Activated naive CD4-positive, alpha-beta T cell treated with anti-CD3 and anti-CD28 coated beads for 36 hours (primary cell): ENCODE data around the gene EXT2. TPM values are rescaled to one million over a fixed set of nuclear protein-coding genes. Genes with fewer than 3 reads are reported as not detected.

Experiments
- CTCF ChIA-PET: fragments of 350-600 bp; sonication (Branson Sonifier 250); formaldehyde crosslinking; loops from one replicate; lab custom pipeline; 2021; ENCODE audit warnings: antibody characterized with exemption; lab: Charles Lee
- DNase-seq: peaks from one replicate; pipeline ENCODE4 v3.0.0-alpha.2; 2020
- H3K27ac Mint-ChIP-seq: one replicate; pipeline ENCODE4 v1.8.0; 2021; ENCODE audit warnings: mild to moderate bottlenecking, mixed read lengths
- H3K27me3 Mint-ChIP-seq: one replicate; pipeline ENCODE4 v1.8.0; 2021; ENCODE audit warnings: low read depth, mixed read lengths
- H3K36me3 Mint-ChIP-seq: one replicate; pipeline ENCODE4 v1.8.0; 2021; ENCODE audit warnings: low read depth, mixed read lengths
- H3K4me1 Mint-ChIP-seq: one replicate; pipeline ENCODE4 v1.8.0; 2021; ENCODE audit warnings: low read depth, mixed read lengths
- H3K4me3 Mint-ChIP-seq: one replicate; pipeline ENCODE4 v1.8.0; 2021; ENCODE audit warnings: mild to moderate bottlenecking, moderate library complexity, mixed read lengths
- H3K9me3 Mint-ChIP-seq: one replicate; pipeline ENCODE4 v1.8.0; 2021; ENCODE audit warnings: mixed read lengths
- intact Hi-C: fragments of 100-400 bp; cut with micrococcal nuclease; formaldehyde crosslinking; loops from one replicate; pipeline ENCODE4 v1.15.1; 2023
- total RNA-seq, 2 experiments: library from RNA; stranded (reverse); gene quantifications; one replicate each; pipeline ENCODE4 v1.2.3, GENCODE V29; 2021

Gene EXT2
- total RNA-seq, 2 experiments from 2014 or later = 23.8 to 26.2 TPM

DNA sequence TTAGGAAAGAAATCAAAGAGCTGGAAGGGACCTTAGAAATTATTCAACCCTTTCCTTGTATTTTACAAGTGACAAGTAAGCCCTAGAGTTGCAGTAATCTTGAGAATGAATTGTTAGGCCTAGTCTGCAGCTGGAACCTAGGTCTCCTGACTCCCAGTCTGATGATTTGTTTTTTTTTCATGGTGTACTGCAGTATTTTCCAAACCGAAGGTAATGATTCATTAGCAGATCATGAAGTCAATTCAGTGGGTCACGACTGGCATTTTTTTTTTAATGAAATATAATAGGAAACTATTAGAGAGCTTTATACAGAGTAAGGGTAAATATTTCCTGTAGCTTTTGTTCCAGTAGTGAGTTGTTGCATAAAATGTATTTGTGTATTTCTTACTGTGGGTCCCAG is 42.8 kb downstream of the EXT2 start:
- intact Hi-C loops = no loop called here
- DNase-seq = no peak
- Mint-ChIP-seq H3K36me3 (peaks cover 14% of the 10 kb centered on the region), H3K27ac (no peak overlapping the region), H3K9me3 (no peaks in the 10 kb centered on the region), H3K27me3 (no peaks in the 10 kb centered on the region), H3K4me1 (no peaks in the 10 kb centered on the region), H3K4me3 (no peak overlapping the region)
- CTCF ChIA-PET = interaction anchor here (0.8 to 1.2 kb wide), 2 partner anchors 43 to 44 kb away, joined by 5 to 6 read pairs; no protein-coding TSS in a partner anchor

DNA sequence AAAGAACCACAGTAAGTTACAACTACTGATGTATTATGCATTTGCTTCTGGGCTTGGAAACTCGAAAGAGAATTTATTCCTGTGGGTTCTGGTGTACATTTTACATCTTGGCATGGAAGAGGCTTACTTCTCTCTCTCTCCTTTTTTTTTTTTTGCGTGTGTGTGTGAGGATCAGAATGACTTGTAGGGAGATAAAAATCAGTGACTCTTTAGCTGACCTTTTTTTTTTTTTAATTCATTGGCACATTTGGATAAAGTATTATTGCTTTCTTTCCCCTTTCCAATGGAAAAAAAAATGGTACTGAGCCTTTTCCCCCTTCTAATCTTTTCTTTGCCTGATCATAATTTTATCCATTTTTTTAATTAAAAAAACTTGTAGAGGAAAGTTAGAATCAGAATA is 43.5 kb downstream of the EXT2 start:
- Mint-ChIP-seq H3K9me3 (no peaks in the 10 kb centered on the region), H3K36me3 (peaks cover 18% of the 10 kb centered on the region), H3K27me3 (no peaks in the 10 kb centered on the region), H3K4me3 (no peak overlapping the region), H3K4me1 (no peaks in the 10 kb centered on the region), H3K27ac (no peak overlapping the region)
- intact Hi-C loops = no loop called here
- DNase-seq = no peak
- CTCF ChIA-PET = interaction anchor here (0.7 to 1.2 kb wide), 2 partner anchors 44 to 260 kb away, joined by 3 to 6 read pairs; no protein-coding TSS in a partner anchor

DNA sequence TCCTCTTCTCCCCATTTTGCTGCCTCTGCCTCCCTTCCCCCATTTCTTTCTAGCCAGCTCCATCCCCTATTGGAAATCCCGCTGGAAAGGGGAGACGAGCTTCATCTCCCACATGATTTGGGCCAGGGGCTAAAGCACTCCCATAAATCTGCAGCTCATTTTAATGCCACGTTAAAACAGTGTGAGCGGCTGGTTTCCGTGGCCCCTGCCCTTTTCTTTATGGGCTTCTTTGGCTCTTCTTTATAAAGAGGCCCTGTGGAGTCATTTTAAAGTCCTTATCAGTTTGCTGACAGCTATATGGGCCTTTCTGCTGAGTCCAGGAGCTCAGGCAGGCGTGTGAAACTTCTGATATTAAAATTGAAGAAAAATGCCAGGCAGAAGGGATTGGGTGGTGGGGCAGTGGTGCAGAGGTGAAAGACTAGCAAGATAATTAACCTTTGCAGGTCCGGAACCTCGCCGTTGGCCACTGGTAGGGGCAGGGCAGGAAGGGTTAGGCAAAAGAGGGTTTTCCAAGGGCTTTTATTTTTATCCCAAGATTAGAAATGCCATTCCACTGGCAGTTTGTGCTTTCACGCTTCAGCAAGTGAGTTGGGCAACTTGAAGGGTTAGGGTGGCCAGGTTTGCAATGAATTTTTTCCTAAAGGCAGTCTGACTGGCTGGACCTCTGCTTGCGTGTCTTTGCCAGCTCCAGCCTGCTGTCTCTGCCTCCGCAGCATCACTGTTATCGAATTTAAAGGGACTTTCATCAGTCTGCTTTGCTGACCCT is 44.3 kb downstream of the EXT2 start:
- H3K4me3 Mint-ChIP-seq = no peak overlapping the region
- CTCF ChIA-PET = interaction anchor here (0.7 to 1.1 kb wide), 2 partner anchors 20 to 259 kb away, joined by 3 read pairs; no protein-coding TSS in a partner anchor
- intact Hi-C loops = no loop called here

GRCh38 chr11:44140372-44140771 is 44.9 kb downstream of the EXT2 start:
- Mint-ChIP-seq H3K27me3 (no peaks in the 10 kb centered on the region), H3K27ac (no peak overlapping the region), H3K4me1 (no peaks in the 10 kb centered on the region), H3K36me3 (peaks cover 18% of the 10 kb centered on the region), H3K9me3 (no peaks in the 10 kb centered on the region), H3K4me3 (no peak overlapping the region)
- CTCF ChIA-PET = interaction anchor here (1.1 kb wide), 1 partner anchor 21 kb away, joined by 3 read pairs; no protein-coding TSS in a partner anchor
- no peak for DNase-seq
- intact Hi-C loops = no loop called here

More for the DNA sequence above, 44.3 kb downstream of the EXT2 start:
- Mint-ChIP-seq H3K27ac (no peak overlapping the region), H3K36me3 (peaks cover 15% of the 10 kb centered on the region), H3K27me3 (no peaks in the 10 kb centered on the region), H3K4me1 (no peaks in the 10 kb centered on the region), H3K9me3 (no peaks in the 10 kb centered on the region)
- DNase-seq = no peak

DNA sequence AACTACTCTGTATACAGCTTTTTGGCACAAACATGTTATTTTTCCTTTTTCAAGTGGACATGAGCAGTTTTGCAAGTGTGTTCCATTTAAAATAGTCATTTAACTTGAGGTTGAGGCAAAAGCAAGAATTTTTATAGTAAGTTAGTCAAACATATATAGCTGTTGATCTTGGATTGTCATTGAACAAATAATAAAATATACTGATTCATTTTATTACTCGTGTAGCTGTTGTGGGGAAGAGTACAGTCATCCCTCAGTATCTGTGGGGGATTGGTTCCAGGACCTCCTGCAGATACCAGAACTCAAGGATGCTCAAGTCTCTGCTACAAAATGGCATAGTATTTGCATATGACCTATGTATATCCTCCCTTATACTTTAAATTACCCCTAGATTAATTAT is 45.3 kb downstream of the EXT2 start:
- peaks cover 22% of the 10 kb centered on the region for H3K36me3 Mint-ChIP-seq
- H3K27me3 Mint-ChIP-seq = no peaks in the 10 kb centered on the region
- intact Hi-C loops = no loop called here
- DNase-seq = no peak
- no peak overlapping the region for H3K4me3 Mint-ChIP-seq
- CTCF ChIA-PET = interaction anchor here (1.1 kb wide), 1 partner anchor 21 kb away, joined by 3 read pairs; no protein-coding TSS in a partner anchor
- H3K9me3 Mint-ChIP-seq = no peaks in the 10 kb centered on the region
- H3K27ac Mint-ChIP-seq = no peak overlapping the region
- no peaks in the 10 kb centered on the region for H3K4me1 Mint-ChIP-seq

DNA sequence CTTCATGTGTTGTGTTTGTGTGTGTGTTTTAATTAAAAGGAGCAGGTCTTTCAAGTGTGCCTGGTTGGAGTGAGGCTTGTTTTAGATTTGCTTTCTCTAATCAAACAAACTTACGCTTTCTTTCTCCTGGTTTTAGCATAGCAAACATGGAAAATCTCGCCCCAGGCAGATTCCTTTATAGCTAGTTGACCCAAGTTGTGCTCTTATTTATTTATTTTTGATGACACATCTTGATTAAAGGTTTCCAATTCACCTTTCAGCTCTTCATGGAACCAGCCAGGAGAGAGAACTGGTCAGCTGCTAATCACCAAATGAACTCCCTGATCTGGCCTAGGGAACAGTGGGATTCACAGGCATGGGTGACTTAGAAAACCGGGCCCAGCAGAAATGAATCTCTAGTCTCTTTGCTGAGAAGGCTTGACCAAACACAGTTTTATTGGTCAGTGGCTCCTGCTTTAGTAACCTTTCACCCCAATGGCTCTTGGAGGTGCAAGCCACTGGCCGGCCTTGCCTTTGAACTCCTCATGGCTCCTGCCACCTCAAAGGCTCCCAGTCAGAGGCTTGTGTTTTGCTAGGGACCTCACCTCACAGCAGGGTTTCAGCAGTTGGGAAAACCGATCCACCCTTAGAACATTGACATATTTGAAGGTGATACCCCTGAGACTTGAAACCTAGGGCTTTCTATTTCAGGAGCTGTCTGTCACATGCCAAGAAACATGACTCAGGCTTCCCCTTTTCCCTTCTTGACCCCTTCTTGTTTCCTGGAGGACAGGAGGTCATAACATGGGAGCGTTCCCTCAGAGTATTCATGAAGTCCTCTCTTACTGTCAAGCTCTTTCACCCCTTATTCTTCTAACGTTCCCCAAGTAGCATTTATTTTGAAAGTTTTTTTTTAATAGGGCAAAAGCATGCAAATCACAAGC is 48.8 kb downstream of the EXT2 start:
- Mint-ChIP-seq H3K36me3 (peaks cover 34% of the 10 kb centered on the region), H3K9me3 (no peaks in the 10 kb centered on the region), H3K4me1 (no peaks in the 10 kb centered on the region), H3K27me3 (no peaks in the 10 kb centered on the region), H3K4me3 (no peak overlapping the region), H3K27ac (no peak overlapping the region)
- intact Hi-C loops = no loop called here
- CTCF ChIA-PET = interaction anchor here (0.6 kb wide), 1 partner anchor 145 kb away, joined by 4 read pairs; no protein-coding TSS in a partner anchor
- DNase-seq = no peak

GRCh38 chr11:44145011-44145775 is 49.7 kb downstream of the EXT2 start:
- H3K9me3 Mint-ChIP-seq = no peaks in the 10 kb centered on the region
- no peak overlapping the region for H3K4me3 Mint-ChIP-seq
- H3K36me3 Mint-ChIP-seq = peaks cover 43% of the 10 kb centered on the region
- H3K27me3 Mint-ChIP-seq = no peaks in the 10 kb centered on the region
- no peak overlapping the region for H3K27ac Mint-ChIP-seq
- H3K4me1 Mint-ChIP-seq = no peaks in the 10 kb centered on the region
- no peak for DNase-seq
- CTCF ChIA-PET = interaction anchor here (1.2 kb wide), 1 partner anchor 51 kb away, joined by 3 read pairs; no protein-coding TSS in a partner anchor
- intact Hi-C loops = no loop called here

DNA sequence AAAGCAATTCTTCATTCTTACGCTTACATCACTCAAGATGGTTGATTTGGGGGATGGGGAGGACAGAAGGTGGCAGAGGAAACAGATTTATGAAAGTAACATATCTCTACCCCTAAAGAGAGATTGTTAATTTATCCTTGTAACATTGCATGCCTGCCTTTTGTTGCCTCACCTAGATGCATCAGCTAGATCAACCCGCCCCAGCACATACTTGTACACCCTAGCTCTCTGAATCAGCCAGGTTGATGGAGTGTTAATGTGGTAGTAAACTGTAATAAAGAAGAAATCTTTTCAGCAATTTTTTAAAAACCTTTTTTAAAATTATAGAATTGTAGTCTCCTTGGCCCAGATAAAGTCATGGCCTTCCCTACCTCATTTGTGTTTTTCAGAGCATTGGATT is 51.5 kb downstream of the EXT2 start:
- H3K36me3 Mint-ChIP-seq = peaks cover 56% of the 10 kb centered on the region
- H3K9me3 Mint-ChIP-seq = peaks cover 4% of the 10 kb centered on the region
- intact Hi-C loops = no loop called here
- no peaks in the 10 kb centered on the region for H3K4me1 Mint-ChIP-seq
- H3K4me3 Mint-ChIP-seq = no peak overlapping the region
- CTCF ChIA-PET = no interaction called here
- H3K27ac Mint-ChIP-seq = no peak overlapping the region
- DNase-seq = no peak
- no peaks in the 10 kb centered on the region for H3K27me3 Mint-ChIP-seq

- H3K9me3 Mint-ChIP-seq = peaks cover 6% of the 10 kb centered on the region
- H3K4me1 Mint-ChIP-seq = no peaks in the 10 kb centered on the region
- no peaks in the 10 kb centered on the region for H3K27me3 Mint-ChIP-seq
- peaks cover 65% of the 10 kb centered on the region for H3K36me3 Mint-ChIP-seq
- no peak for DNase-seq
- no peak overlapping the region for H3K4me3 Mint-ChIP-seq
- CTCF ChIA-PET = interaction anchor here (0.6 kb wide), 1 partner anchor 572 kb away, joined by 3 read pairs; no protein-coding TSS in a partner anchor
- intact Hi-C loops = no loop called here
- H3K27ac Mint-ChIP-seq = no peak overlapping the region
Measured at GRCh38 chr11:44147751-44148150, 52.3 kb downstream of the EXT2 start.

DNA sequence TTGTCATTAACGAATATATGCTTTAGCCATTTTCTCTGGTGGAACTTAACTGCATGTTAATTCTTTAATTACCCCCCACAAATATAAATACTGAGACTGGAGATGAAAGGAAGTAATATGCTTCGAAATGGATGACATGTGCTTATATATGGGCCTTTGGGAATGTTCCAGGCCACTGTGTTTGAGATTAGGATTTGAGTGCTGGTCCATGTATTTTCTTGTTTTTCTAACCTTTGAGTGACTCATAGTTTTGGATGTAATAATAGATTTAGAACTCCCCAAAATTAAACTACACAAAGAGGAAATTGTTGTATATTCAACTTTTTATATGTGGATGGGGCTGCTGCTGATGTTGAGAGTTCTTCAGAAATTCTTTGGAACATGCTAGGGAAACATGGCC is 54.2 kb downstream of the EXT2 start:
- peaks cover 69% of the 10 kb centered on the region for H3K36me3 Mint-ChIP-seq
- no peaks in the 10 kb centered on the region for H3K27me3 Mint-ChIP-seq

DNA sequence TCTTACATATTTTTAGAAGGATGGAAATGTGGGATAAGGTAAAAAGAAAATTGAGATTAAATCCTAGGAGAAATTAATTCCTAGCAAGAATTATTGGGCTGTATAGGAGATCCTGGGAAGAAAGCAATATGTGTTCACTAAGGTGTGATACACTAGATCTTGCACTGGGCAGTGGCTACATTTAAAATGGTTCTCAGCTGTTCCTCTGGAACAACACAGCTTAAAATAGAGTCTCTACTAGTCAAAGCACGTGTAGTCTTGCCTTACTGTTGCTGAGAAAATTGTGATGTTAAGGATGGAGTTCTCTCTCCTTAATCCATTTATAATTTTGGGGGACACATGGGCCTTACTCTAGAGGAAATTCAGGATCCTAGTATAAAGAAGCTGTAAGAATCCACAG is 54.9 kb downstream of the EXT2 start:
- no peak for DNase-seq
- peaks cover 7% of the 10 kb centered on the region for H3K9me3 Mint-ChIP-seq
- H3K4me1 Mint-ChIP-seq = no peaks in the 10 kb centered on the region
- H3K27me3 Mint-ChIP-seq = no peaks in the 10 kb centered on the region
- H3K36me3 Mint-ChIP-seq = peaks cover 70% of the 10 kb centered on the region
- CTCF ChIA-PET = no interaction called here
- no peak overlapping the region for H3K4me3 Mint-ChIP-seq
- intact Hi-C loops = no loop called here
- no peak overlapping the region for H3K27ac Mint-ChIP-seq

More for the DNA sequence above, 54.2 kb downstream of the EXT2 start:
- CTCF ChIA-PET = no interaction called here
- H3K27ac Mint-ChIP-seq = no peak overlapping the region
- H3K4me3 Mint-ChIP-seq = no peak overlapping the region
- intact Hi-C loops = no loop called here
- no peaks in the 10 kb centered on the region for H3K4me1 Mint-ChIP-seq
- peaks cover 7% of the 10 kb centered on the region for H3K9me3 Mint-ChIP-seq
- no peak for DNase-seq
